HG03097 (cell line): Measurements from ENCODE around the gene TCOF1.
A peak's percentile ranks its signal among the peaks of the same experiment; 100 is the strongest.

ENCODE experiments used
- ATAC-seq: cut with Tn5 transposase; IDR thresholded peaks from one replicate; pipeline ENCODE4 v1.9.1; 2021; ENCODE audit not compliant: unreplicated experiment, low FRiP score

Gene TCOF1

GRCh38 chr5:150357326-150358260 is at the start of gene TCOF1:
Gene TCOF1, plus strand, starts transcription at chr5:150357697. Its CDS starts 50 bp downstream, at chr5:150357747.
- ATAC-seq = peak; percentile 95

GRCh38 chr5:150309101-150309885 is 48.2 kb upstream of the TCOF1 start:
- no peak for ATAC-seq

- ATAC-seq = no peak
Measured at GRCh38 chr5:150309886-150310239, 47.6 kb upstream of the TCOF1 start.

GRCh38 chr5:150310246-150310645 is 47.3 kb upstream of the TCOF1 start:
- ATAC-seq = no peak

GRCh38 chr5:150311015-150311692 is 46.3 kb upstream of the TCOF1 start:
- no peak for ATAC-seq

GRCh38 chr5:150312518-150312917 is 45.0 kb upstream of the TCOF1 start:
- no peak for ATAC-seq

GRCh38 chr5:150313501-150313900 is 44.0 kb upstream of the TCOF1 start:
- ATAC-seq = no peak

GRCh38 chr5:150313921-150314716 is 43.4 kb upstream of the TCOF1 start:
- no peak for ATAC-seq

- ATAC-seq = no peak
Measured at GRCh38 chr5:150315245-150315644, 42.3 kb upstream of the TCOF1 start.

GRCh38 chr5:150316320-150316719 is 41.2 kb upstream of the TCOF1 start:
- no peak for ATAC-seq

- no peak for ATAC-seq
Measured at GRCh38 chr5:150317048-150318003, 40.2 kb upstream of the TCOF1 start.

- no peak for ATAC-seq
Measured at GRCh38 chr5:150318613-150319483, 38.6 kb upstream of the TCOF1 start.

- no peak for ATAC-seq
Measured at GRCh38 chr5:150319484-150319790, 38.1 kb upstream of the TCOF1 start.

GRCh38 chr5:150320044-150320613 is 37.4 kb upstream of the TCOF1 start:
- ATAC-seq = no peak

GRCh38 chr5:150321211-150321610 is 36.3 kb upstream of the TCOF1 start:
- no peak for ATAC-seq

GRCh38 chr5:150321784-150322183 is 35.7 kb upstream of the TCOF1 start:
- no peak for ATAC-seq

GRCh38 chr5:150322202-150322601 is 35.3 kb upstream of the TCOF1 start:
- no peak for ATAC-seq

GRCh38 chr5:150323092-150323491 is 34.4 kb upstream of the TCOF1 start:
- ATAC-seq = no peak
